GM12872 (cell line): ENCODE measurements around the gene CACFD1.

Source experiments
- CTCF ChIP-seq: IDR thresholded peaks from 3 replicates; pipeline ENCODE4 v1.5.1; 2011; ENCODE audit warnings: low read depth, mild to moderate bottlenecking, low read length, moderate library complexity; ENCODE audit not compliant: insufficient read depth

Gene CACFD1

GRCh38 chr9:133441571-133441970, 18.2 kb upstream of the CACFD1 start:
- TF ChIP-seq CTCF: no peak

- no peak for TF ChIP-seq CTCF
These were observed 16.5 kb upstream of the CACFD1 start for GRCh38 chr9:133443248-133443647.

- TF ChIP-seq CTCF: no peak
These were observed 15.8 kb upstream of the CACFD1 start for GRCh38 chr9:133443982-133444381.

GRCh38 chr9:133445293-133445969, 14.3 kb upstream of the CACFD1 start:
- TF ChIP-seq CTCF: no peak

GRCh38 chr9:133448487-133448972, 11.2 kb upstream of the CACFD1 start:
- no peak for TF ChIP-seq CTCF

- no peak for TF ChIP-seq CTCF
These were observed 10.0 kb upstream of the CACFD1 start for GRCh38 chr9:133449760-133450159.

- no peak for TF ChIP-seq CTCF
These were observed 7.2 kb upstream of the CACFD1 start for GRCh38 chr9:133452562-133452961.
